DMS153 (cell line): Measurements from ENCODE around the gene HEPN1.

Source experiments
- DNase-seq: peaks from one replicate; lab custom pipeline; 2025; lab: John Stamatoyannopoulos, UW

HEPN1 gene

DNA sequence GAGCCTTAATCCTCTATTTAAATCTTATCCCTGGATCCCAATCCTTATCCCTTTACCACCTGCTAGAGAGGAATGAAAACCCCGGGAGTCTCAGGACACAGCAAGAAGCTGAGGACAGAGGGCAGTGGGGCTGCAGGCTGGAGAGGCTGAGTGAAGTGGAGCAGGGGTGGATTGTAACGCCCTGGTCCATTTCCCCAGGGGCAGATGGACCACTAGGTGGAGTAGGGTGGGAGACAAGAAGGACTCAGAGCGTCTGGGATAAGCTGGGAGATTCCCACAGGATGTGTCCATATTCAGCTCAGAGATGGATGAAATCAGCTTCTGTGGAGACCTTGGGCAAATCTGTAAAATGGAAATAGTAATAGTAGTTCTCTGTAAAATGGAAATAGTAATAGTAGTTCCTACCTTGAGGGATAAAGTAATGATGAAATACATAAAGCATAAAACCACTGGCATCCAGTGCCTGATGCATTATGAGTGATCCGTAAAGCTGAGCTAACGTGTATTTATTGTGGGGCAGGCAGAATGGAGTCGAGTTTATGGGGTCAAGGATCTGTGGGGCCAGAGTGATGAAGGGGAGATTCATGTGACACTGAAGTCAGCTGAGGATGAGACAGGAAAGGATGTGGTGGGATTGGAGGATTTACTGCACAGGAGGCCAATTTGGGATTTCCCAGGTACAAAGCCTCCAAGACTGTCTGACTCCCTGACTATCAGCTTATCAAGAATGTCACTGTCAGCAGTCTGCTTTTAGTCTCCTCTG lies 19.5 kb upstream of the HEPN1 start:
- no peak for DNase-seq

- no peak for DNase-seq
These were observed 18.6 kb upstream of the HEPN1 start for GRCh38 chr11:124900464-124900863.

DNA sequence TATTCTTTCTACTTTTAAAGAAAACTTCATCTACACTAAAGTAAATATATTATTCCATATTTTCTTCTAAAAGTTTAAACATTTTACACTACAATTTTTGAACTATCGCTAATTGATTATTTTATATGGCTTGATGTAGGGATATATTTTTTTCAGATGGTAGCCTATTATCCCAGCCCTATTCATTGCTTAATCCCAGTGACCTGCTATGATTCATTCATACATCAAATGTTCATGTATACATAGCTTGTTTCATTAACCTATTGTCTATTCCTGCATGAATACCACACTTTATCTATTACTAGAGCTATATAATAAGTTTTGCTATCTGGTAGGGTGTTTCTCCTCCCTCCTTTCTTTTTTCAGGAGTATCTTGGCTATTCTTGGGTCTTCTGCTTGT lies 16.4 kb upstream of the HEPN1 start:
- DNase-seq = no peak

DNA sequence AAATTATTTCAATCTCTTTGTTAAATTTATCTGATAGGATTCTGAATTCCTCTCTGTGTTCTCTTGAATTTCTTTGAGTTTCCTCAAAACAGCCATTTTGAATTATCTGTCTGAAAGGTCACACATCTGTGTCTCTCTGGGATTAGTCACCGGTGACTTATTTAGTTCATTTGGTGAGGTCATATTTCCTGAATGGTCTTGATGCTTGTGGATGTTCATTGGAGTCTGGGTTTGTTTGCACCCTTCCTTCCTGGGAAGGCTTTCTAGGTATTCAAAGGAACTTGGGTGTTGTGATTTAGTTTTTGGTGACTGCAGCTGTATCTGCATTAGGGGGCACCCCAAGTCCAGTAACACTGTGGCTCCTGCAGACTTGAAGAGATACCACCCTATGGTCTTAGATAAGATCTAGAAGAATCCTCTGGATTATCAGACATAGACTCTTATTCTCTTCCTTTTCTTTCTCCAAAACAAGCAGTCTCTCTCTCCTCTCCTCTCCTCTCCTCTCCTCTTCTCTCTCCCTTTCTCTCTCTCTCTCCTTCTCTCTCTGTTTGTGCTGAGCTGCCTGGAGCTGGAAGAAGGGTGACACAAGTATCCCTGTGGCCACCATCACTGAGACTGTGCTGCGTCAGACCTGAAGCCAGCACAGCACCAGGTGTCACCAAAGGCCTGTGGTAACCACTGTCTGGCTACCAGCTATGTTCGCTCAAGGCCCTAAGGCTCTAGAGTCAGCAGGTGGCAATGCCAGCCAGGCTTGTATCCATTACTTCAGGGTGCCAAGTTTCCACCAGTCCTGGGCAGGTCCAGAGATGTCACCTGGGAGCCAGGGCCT lies 3.3 kb upstream of the HEPN1 start:
- no peak for DNase-seq

DNA sequence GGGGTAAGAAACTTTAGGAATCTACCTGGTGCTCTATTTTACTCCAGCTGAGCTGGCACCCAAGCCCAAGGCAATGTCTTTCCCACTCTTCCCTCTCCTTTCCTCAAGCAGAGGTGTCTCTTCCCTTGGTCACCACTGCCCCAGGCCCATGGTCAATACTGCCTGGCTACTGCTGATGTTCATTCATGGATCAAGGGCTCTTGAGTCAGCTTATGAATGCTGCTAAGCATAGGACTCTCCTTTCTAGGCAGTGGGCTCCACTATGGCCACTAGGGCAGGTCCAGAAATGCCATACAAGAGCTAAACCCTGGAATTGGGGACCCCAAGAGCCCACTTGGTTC lies 2.7 kb upstream of the HEPN1 start:
- no peak for DNase-seq

GRCh38 chr11:124917115-124917637 lies 1.9 kb upstream of the HEPN1 start:
- no peak for DNase-seq

GRCh38 chr11:124919898-124920297 lies 848 bp downstream of the HEPN1 start:
- DNase-seq = no peak

DNA sequence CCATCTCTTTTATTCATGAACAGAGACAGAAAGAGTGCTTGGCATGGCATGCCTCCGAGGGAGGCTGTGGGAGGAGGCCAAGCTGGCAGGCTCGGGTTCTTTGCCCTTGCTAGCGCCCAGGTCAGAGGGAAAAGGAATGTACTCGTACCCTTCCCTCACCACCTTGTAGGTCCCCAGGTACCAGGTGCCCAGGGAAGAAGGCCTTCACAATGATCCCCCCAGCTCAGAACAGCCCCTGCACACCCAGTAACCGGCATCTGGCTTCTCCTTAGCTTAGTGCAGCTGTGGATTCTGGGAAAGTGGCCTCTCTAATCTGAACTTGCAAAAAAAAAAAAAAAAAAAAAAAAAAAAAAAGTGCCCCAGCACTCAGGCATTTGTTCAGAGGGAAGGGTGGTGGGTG lies 1.3 kb downstream of the HEPN1 start:
- no peak for DNase-seq

DNA sequence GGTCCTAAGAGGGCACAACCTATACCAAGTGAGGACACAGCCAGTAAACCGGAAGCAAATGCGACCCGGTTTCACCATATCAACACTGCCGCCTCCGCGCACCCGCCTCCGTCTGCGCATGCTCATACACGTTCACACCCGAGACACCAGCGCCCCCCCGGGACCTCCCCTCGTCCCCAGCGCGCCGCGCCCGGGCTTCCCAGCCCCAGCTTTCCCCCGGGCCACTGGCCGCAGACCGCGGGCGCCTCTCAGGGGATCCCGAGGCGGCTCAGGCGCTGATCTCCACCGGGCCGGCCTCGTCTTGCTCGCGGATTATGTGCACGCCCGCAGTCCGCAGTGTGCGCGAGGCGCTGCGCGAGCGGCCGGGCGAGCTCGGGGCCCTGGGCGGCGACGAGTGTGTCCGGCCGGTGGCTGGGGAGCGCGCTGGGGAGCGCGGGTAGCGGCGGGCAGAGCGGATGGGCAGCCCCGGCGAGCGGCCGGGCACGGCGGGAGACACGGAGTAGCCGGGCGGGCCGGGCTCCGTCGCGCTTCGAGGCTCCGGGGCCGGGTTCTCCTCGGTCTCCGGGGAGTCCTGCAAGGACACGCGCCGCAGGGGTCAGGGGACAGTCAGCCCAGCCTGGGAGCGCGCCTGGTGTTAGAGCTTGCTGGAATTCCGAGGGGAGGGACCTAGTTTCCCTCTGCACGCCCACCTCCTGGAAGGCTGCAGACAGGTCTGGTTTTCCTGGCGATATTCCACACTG lies 2.0 kb downstream of the HEPN1 start:
- peak; percentile 32 for DNase-seq

- DNase-seq = no peak
These were observed 3.8 kb downstream of the HEPN1 start for GRCh38 chr11:124922831-124923230.

DNA sequence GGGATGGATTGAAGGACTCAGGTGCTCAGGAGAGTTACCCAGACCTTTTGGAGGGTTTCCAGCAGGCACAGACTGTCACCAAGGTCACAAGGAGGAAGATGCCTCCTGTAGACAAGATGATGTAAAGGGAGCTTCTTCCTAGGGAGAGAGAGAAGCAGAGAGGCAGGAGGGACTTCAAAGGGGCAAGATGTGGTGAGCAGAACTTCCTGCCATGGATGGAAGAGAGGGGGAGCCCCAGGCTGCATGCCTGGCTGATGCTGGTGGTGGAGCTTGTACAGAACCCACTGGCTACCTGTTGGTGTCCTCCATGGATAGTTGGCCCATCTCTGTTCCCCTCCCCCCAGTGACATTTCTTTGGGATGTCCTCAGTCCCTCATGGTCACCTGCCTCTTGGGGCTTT lies 4.2 kb downstream of the HEPN1 start:
- DNase-seq = no peak

GRCh38 chr11:124928942-124929665 lies 10.1 kb downstream of the HEPN1 start:
- no peak for DNase-seq

- DNase-seq = no peak
These were observed 11.7 kb downstream of the HEPN1 start for GRCh38 chr11:124930799-124931198.

DNA sequence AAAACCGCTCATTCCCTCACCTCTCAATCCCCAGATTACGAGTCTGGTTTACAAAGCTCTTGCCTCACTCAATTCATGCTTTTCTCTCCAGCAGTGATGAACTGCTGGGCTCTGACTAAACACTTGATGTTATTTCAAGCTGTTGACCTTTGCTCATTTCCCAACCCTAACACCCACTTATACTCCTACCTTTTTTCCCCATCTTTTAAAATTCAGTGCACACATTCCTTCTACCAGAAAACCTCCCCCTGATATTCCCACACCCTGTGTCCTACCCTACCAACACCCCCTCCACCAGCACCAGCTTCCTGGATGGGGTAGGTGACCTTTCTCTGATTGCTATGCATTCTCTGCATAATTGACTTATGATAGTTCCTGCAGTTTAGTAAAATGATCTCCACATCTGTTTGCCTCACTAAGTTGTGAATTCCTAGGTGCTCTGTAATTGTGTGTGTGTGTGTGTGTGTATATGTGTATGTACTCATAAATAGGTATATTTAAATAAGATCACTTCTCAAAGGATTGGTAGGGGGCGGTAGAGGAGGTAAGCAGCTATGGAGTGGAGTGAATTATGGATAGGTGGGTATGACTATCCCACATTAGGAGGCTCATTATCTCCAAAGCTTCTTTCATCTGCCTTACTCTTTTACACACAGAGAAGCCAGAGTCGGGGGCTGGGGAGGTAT lies 16.0 kb downstream of the HEPN1 start:
- DNase-seq = no peak

GRCh38 chr11:124935548-124936514 lies 16.8 kb downstream of the HEPN1 start, which contains the start of gene HEPACAM:
Gene HEPACAM (minus strand): TSS chr11:124936047. CDS start chr11:124936006, 41 bp downstream.
- no peak for DNase-seq

GRCh38 chr11:124937336-124937935 lies 18.4 kb downstream of the HEPN1 start:
- DNase-seq = no peak

GRCh38 chr11:124938206-124938765 lies 19.2 kb downstream of the HEPN1 start:
- DNase-seq = no peak

- no peak for DNase-seq
These were observed 19.9 kb downstream of the HEPN1 start for GRCh38 chr11:124938970-124939369.

- no peak for DNase-seq
These were observed 22.7 kb downstream of the HEPN1 start for GRCh38 chr11:124941703-124942102.
